Sigmoid colon (tissue), 4 donors: ENCODE measurements around the gene UBXN7.
"Not testable (repeated sequence)": the region's sequence is repeated elsewhere in the genome, so short reads cannot be mapped to it uniquely, and the experiment has no call there.

Experiments used
- EP300 ChIP-seq, 4 donors: sonication (generic); formaldehyde crosslinking; IDR thresholded peaks; one replicate each; pipeline ENCODE4 v1.6.1; 2017; ENCODE audit warnings: antibody characterized with exemption in 4 of 4
- TF ChIP-seq, protein P1 (sequence below), 4 experiments: fragments of 450-650 bp in 3 of 4; fragments of 200-600 bp in 1 of 4; IDR thresholded peaks; one replicate each; pipeline ENCODE4 v1.5.1; 2016 to 2019; ENCODE audit warnings: antibody characterized with exemption in 4 of 4, mild to moderate bottlenecking in 3 of 4, moderate library complexity in 2 of 4

DNA sequence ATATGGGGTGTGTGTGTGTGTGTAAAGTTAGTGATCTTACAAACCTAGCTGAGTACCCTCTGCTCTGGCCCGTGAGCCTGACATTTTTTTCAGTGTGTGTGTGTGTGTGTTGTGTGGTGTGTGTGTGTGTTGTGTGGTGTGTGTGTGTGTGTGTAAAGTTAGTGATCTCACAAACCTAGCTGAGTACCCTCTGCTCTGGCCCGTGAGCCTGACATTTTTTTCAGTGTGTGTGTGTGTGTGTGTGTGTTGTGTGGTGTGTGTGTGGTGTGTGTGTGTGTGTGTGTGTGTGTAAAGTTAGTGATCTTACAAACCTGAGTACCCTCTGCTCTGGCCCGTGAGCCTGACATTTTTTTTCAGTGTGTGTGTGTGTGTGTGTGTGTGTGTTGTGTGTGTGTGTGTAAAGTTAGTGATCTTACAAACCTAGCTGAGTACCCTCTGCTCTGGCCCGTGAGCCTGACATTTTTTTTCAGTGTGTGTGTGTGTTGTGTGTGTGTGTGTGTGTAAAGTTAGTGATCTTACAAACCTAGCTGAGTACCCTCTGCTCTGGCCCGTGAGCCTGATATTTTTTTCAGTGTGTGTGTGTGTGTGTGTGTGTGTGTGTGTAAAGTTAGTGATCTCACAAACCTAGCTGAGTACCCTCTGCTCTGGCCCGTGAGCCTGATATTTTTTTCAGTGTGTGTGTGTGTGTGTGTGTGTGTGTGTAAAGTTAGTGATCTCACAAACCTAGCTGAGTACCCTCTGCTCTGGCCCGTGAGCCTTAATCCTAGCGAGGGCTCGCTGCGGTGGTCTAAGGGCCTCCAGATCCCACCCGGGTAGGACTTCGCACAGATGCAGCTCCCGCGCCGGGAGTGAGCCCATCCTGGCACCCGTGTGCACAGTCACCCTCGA is 115.2 kb downstream of the UBXN7 start:
- TF ChIP-seq, protein P1, sequence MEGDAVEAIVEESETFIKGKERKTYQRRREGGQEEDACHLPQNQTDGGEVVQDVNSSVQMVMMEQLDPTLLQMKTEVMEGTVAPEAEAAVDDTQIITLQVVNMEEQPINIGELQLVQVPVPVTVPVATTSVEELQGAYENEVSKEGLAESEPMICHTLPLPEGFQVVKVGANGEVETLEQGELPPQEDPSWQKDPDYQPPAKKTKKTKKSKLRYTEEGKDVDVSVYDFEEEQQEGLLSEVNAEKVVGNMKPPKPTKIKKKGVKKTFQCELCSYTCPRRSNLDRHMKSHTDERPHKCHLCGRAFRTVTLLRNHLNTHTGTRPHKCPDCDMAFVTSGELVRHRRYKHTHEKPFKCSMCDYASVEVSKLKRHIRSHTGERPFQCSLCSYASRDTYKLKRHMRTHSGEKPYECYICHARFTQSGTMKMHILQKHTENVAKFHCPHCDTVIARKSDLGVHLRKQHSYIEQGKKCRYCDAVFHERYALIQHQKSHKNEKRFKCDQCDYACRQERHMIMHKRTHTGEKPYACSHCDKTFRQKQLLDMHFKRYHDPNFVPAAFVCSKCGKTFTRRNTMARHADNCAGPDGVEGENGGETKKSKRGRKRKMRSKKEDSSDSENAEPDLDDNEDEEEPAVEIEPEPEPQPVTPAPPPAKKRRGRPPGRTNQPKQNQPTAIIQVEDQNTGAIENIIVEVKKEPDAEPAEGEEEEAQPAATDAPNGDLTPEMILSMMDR (IDR thresholded peaks at IDR 0.05), result not testable (repeated sequence)
- not testable (repeated sequence) for TF ChIP-seq EP300 (IDR thresholded peaks at IDR 0.05)
